Spleen (tissue), 11 donors: ENCODE results near the gene SMIM3. TPM values are rescaled to one million over a fixed set of nuclear protein-coding genes. Genes with fewer than 3 reads are reported as not detected.
A peak's percentile ranks its signal among the peaks of the same experiment; 100 is the strongest.
"Not testable (repeated sequence)": the region's sequence is repeated elsewhere in the genome, so short reads cannot be mapped to it uniquely, and the experiment has no call there.

Source experiments
- DNase-seq: peaks from one replicate; pipeline ENCODE4 v3.0.0-alpha.2; 2020
- H3K27ac ChIP-seq, 8 donors: fragments of 200-600 bp; sonication (generic) in 7 of 8; 1 replicate in 4 of 8; 2 replicates in 4 of 8; pipeline versions ENCODE4 v1.5.0 to v1.8.0; 2016 to 2021; ENCODE audit warnings: inconsistent platforms in 4 of 8, mild to moderate bottlenecking in 4 of 8, moderate library complexity in 1 of 8
- H3K27me3 ChIP-seq, 7 donors: fragments of 200-600 bp; sonication (generic) in 6 of 7; replicated peaks in 1 of 7; 1 replicate in 4 of 7; 2 replicates in 3 of 7; pipeline versions ENCODE4 v1.5.0 to v1.8.0; 2016 to 2021; ENCODE audit warnings: inconsistent platforms in 3 of 7, mild to moderate bottlenecking in 1 of 7
- H3K36me3 ChIP-seq, 6 donors: fragments of 200-600 bp; sonication (generic) in 5 of 6; 1 replicate in 4 of 6; 2 replicates in 2 of 6; pipeline versions ENCODE4 v1.5.0 to v1.8.0; 2016 to 2021; ENCODE audit warnings: inconsistent platforms in 2 of 6
- H3K4me1 ChIP-seq, 6 donors: fragments of 200-600 bp; sonication (generic) in 5 of 6; 1 replicate in 3 of 6; 2 replicates in 3 of 6; pipeline versions ENCODE4 v1.5.0 to v1.8.0; 2016 to 2021; ENCODE audit warnings: inconsistent platforms in 3 of 6
- H3K4me3 ChIP-seq, 8 donors: fragments of 200-600 bp; sonication (generic) in 7 of 8; 1 replicate in 4 of 8; 2 replicates in 4 of 8; pipeline versions ENCODE4 v1.5.0 to v1.8.0; 2016 to 2021; ENCODE audit warnings: inconsistent platforms in 4 of 8, mild to moderate bottlenecking in 4 of 8, moderate library complexity in 2 of 8
- H3K9me3 ChIP-seq, 8 donors: fragments of 200-600 bp; sonication (generic) in 7 of 8; 1 replicate in 4 of 8; 2 replicates in 4 of 8; pipeline versions ENCODE4 v1.5.0 to v1.8.0; 2016 to 2021; ENCODE audit warnings: inconsistent platforms in 4 of 8
- CTCF ChIP-seq, 11 experiments: fragments of 200-600 bp in 7 of 11; fragments of 450-650 bp in 4 of 11; sonication (generic) in 4 of 11; IDR thresholded peaks in 8 of 11; conservative IDR thresholded peaks in 3 of 11; 1 replicate in 7 of 11; 2 replicates in 4 of 11; pipeline versions ENCODE4 v1.4.0 to v1.8.0; 2016 to 2021; ENCODE audit warnings: antibody characterized with exemption in 11 of 11, inconsistent platforms in 4 of 11, mild to moderate bottlenecking in 1 of 11
- POLR2A ChIP-seq, 3 donors: fragments of 450-650 bp; IDR thresholded peaks; one replicate each; pipeline ENCODE4 v1.5.1; 2017; ENCODE audit warnings: antibody characterized with exemption in 3 of 3, mild to moderate bottlenecking in 1 of 3
- POLR2AphosphoS5 ChIP-seq, 3 donors: sonication (generic); formaldehyde crosslinking; IDR thresholded peaks; one replicate each; pipeline ENCODE4 v1.5.1; 2017; ENCODE audit warnings: antibody characterized with exemption in 3 of 3
- WGBS, 5 donors: extraction: QIAGEN DNeasy Blood & Tissue Kit in 3 of 5; methylation state at CpG; one replicate each; pipeline versions ENCODE4 v1.1.5 to v1.1.7; 2013 to 2018; 5-methylcytosine and 5-hydroxymethylcytosine counted together
- intact Hi-C: fragments of 100-400 bp; cut with DNase I; formaldehyde crosslinking; loops from one replicate; pipeline ENCODE4 v1.15.0; 2023; ENCODE audit warnings: low total_unique reads
- polyA plus RNA-seq, 3 donors: library from polyadenylated mRNA; stranded (reverse); fragments of 200-250 nt; gene quantifications; one replicate each; pipeline ENCODE4 v1.2.1, GENCODE V29; 2013
- total RNA-seq, 7 donors: library from RNA; depleted of rRNA in 3 of 7; stranded (reverse); fragments of >200 nt in 3 of 7; fragmentation: NEBNext Ultra II Directional in 4 of 7; extraction: Animal tissue kit (Norgen Biotek cat#: 25700) in 4 of 7; gene quantifications; one replicate each; pipeline versions ENCODE4 v1.1.0 to v1.2.1, GENCODE V29; 2016 to 2021
- donor health status: healthy with polysubstance abuse.
- donor health status: DM: no; HTN: no; CAD: no; lungs with moderate emphysema.
- donor health status: DM: no; HTN: no; CAD: no.
- donor health status: Bipolar disorder and iron deficiency.
- donor health status: healthy.
- donor health status: DM: no; HTN: no; CAD: no.
- donor health status: DM: yes; HTN: yes; CAD: no.

The SMIM3 gene
- total and polyA plus RNA-seq, 10 donors, result 8.8 to 59.7 (median 24.5) TPM

GRCh38 chr5:150734579-150735384 is 43.8 kb upstream of the SMIM3 start:
- intact Hi-C loops, result no loop called here
- Histone ChIP-seq H3K27me3 (no peaks in the 10 kb centered on the region), H3K4me1 (peaks cover 0 to 38% (median 18%) of the 10 kb centered on the region in 6 donors), H3K27ac (peak overlapping the region in 7 of 8 donors; percentile 67 to 92 (median 83)), H3K9me3 (peaks cover 0 to 14% (median 11%) of the 10 kb centered on the region in 8 donors), H3K36me3 (peaks cover 5 to 86% (median 51%) of the 10 kb centered on the region in 6 donors), H3K4me3 (peak overlapping the region in 2 of 8 donors; percentile 10 to 40)
- 63 to 75% (median 65%) methylated on average over 6 to 7 of the region's 7 CpGs for WGBS, 5 donors
- TF ChIP-seq POLR2AphosphoS5 (IDR thresholded peaks at IDR 0.05), result peak; percentile 36 to 58 (median 40)
- TF ChIP-seq POLR2A (IDR thresholded peaks at IDR 0.05), result no peak
- no peak for TF ChIP-seq CTCF (IDR thresholded peaks at IDR 0.05 in 8 of 11, conservative IDR thresholded peaks at IDR 0.05 in 3 of 11)
- DNase-seq, result peak; percentile 90

- H3K4me1 ChIP-seq, result peaks cover 0 to 62% (median 30%) of the 10 kb centered on the region in 6 donors
- no peak for TF ChIP-seq POLR2AphosphoS5 (IDR thresholded peaks at IDR 0.05)
- TF ChIP-seq POLR2A (IDR thresholded peaks at IDR 0.05), result no peak
- no peak for TF ChIP-seq CTCF (IDR thresholded peaks at IDR 0.05 in 8 of 11, conservative IDR thresholded peaks at IDR 0.05 in 3 of 11)
- H3K27me3 ChIP-seq, result no peaks in the 10 kb centered on the region
- H3K9me3 ChIP-seq, result peaks cover 0 to 14% (median 11%) of the 10 kb centered on the region in 8 donors
- WGBS, 5 donors, result 88 to 97% (median 95%) methylated on average over 7 of the region's 7 CpGs
- H3K27ac ChIP-seq, result peak overlapping the region in 4 of 8 donors; percentile 35 to 50 (median 42)
- no peak overlapping the region for H3K4me3 ChIP-seq
- intact Hi-C loops, result no loop called here
- no peak for DNase-seq
- peaks cover 0 to 85% (median 19%) of the 10 kb centered on the region in 6 donors for H3K36me3 ChIP-seq
These were observed 39.7 kb upstream of the SMIM3 start for GRCh38 chr5:150738862-150739261.

GRCh38 chr5:150740992-150741391 is 37.6 kb upstream of the SMIM3 start:
- H3K27ac ChIP-seq, result peak overlapping the region in 1 of 8 donors; percentile 3
- H3K36me3 ChIP-seq, result peaks cover 0 to 63% (median 11%) of the 10 kb centered on the region in 6 donors
- DNase-seq, result no peak
- TF ChIP-seq POLR2AphosphoS5 (IDR thresholded peaks at IDR 0.05) (no peak), POLR2A (IDR thresholded peaks at IDR 0.05) (no peak), CTCF (IDR thresholded peaks at IDR 0.05 in 8 of 11, conservative IDR thresholded peaks at IDR 0.05 in 3 of 11) (no peak)
- peaks cover 0 to 12% (median 8%) of the 10 kb centered on the region in 8 donors for H3K9me3 ChIP-seq
- intact Hi-C loops, result no loop called here
- H3K27me3 ChIP-seq, result no peaks in the 10 kb centered on the region
- no peak overlapping the region for H3K4me3 ChIP-seq
- H3K4me1 ChIP-seq, result peaks cover 0 to 48% (median 28%) of the 10 kb centered on the region in 6 donors

- WGBS, 5 donors, result 88 to 90% (median 88%) methylated on average over 18 of the region's 18 CpGs
- H3K9me3 ChIP-seq, intact Hi-C loops, H3K27me3 ChIP-seq, DNase-seq, H3K4me3 ChIP-seq: not testable (repeated sequence)
- H3K27ac ChIP-seq, result peak overlapping the region in 3 of 8 donors; percentile 16 to 55 (median 34)
- peaks cover 0 to 49% (median 7%) of the 10 kb centered on the region in 6 donors for H3K36me3 ChIP-seq
- H3K4me1 ChIP-seq, result peaks cover 0 to 42% (median 22%) of the 10 kb centered on the region in 6 donors
These were observed 36.0 kb upstream of the SMIM3 start for GRCh38 chr5:150742455-150743141.

- H3K36me3 ChIP-seq, result peaks cover 0 to 49% (median 7%) of the 10 kb centered on the region in 6 donors
- H3K4me3 ChIP-seq, H3K27me3 ChIP-seq, intact Hi-C loops, H3K9me3 ChIP-seq, DNase-seq: not testable (repeated sequence)
- WGBS, 5 donors, result 92 to 94% (median 92%) methylated on average over 7 to 9 of the region's 9 CpGs
- H3K27ac ChIP-seq, result peak overlapping the region in 3 of 8 donors; percentile 16 to 55 (median 34)
- peaks cover 0 to 37% (median 17%) of the 10 kb centered on the region in 6 donors for H3K4me1 ChIP-seq
These were observed 35.4 kb upstream of the SMIM3 start for GRCh38 chr5:150743142-150743488.
